ENCODE measurements around the gene PLGRKT. TPM values are rescaled to one million over a fixed set of nuclear protein-coding genes. Genes with fewer than 3 reads are reported as not detected.
"Not testable (repeated sequence)": the region's sequence is repeated elsewhere in the genome, so short reads cannot be mapped to it uniquely, and the experiment has no call there.

The PLGRKT gene
- total RNA-seq, 2 experiments from 2014 or later = 48.9 to 51.4 TPM

DNA sequence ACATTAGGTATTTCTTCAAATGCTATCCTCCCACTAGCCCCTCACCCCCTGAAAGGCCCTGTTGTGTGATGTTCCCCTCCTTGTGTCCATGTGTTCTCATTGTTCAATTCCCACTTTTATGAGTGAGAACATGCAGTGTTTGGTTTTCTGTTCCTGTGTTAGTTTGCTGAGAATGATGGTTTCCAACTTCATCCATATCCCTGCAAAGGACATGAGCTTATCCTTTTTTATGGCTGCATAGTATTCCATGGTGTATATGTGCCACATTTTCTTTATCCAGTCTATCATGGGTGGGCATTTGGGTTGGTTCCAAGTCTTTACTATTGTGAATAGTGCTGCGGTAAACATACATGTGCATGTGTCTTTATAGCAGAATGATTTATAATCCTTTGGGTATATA, 121.3 kb downstream of the PLGRKT start:
- H3K27ac Mint-ChIP-seq; DNase-seq; intact Hi-C loops (cut with micrococcal nuclease); CTCF ChIA-PET; H3K4me3 Mint-ChIP-seq; H3K27me3 Mint-ChIP-seq (ENCODE audit: low read depth); H3K4me1 Mint-ChIP-seq (ENCODE audit: low read depth): not testable (repeated sequence)
- H3K36me3 Mint-ChIP-seq (ENCODE audit: low read depth) = peaks cover 15% of the 10 kb centered on the region
- H3K9me3 Mint-ChIP-seq = peaks cover 20% of the 10 kb centered on the region

GRCh38 chr9:5315187-5315923, 122.4 kb downstream of the PLGRKT start:
- peaks cover 15% of the 10 kb centered on the region for H3K36me3 Mint-ChIP-seq (ENCODE audit: low read depth)
- no peak overlapping the region for H3K4me3 Mint-ChIP-seq
- no peaks in the 10 kb centered on the region for H3K27me3 Mint-ChIP-seq (ENCODE audit: low read depth)
- peaks cover 20% of the 10 kb centered on the region for H3K9me3 Mint-ChIP-seq
- CTCF ChIA-PET = interaction anchor here (0.6 to 1.6 kb wide), 2 partner anchors 11 to 33 kb away, joined by 3 to 4 read pairs; partner anchors contain the start of gene RLN2
- H3K27ac Mint-ChIP-seq = no peak overlapping the region
- H3K4me1 Mint-ChIP-seq (ENCODE audit: low read depth) = no peaks in the 10 kb centered on the region
- intact Hi-C loops (cut with micrococcal nuclease) = no loop called here
- no peak for DNase-seq

GRCh38 chr9:5310851-5311250, 126.9 kb downstream of the PLGRKT start:
- intact Hi-C loops (cut with micrococcal nuclease) = no loop called here
- no peaks in the 10 kb centered on the region for H3K4me1 Mint-ChIP-seq (ENCODE audit: low read depth)
- CTCF ChIA-PET = no interaction called here
- no peak overlapping the region for H3K4me3 Mint-ChIP-seq
- DNase-seq = no peak
- H3K27me3 Mint-ChIP-seq (ENCODE audit: low read depth) = no peaks in the 10 kb centered on the region
- no peak overlapping the region for H3K27ac Mint-ChIP-seq
- H3K9me3 Mint-ChIP-seq = peaks cover 15% of the 10 kb centered on the region
- peaks cover 10% of the 10 kb centered on the region for H3K36me3 Mint-ChIP-seq (ENCODE audit: low read depth)

Other genes with a start within 250 kb of the PLGRKT start
- not detected for gene INSL4, start 206.5 kb downstream of the PLGRKT start, total RNA-seq
- gene RLN2, start 133.2 kb downstream of the PLGRKT start, total RNA-seq = 1 to 10 TPM; 3.4 to 4.0 TPM
- under 1 TPM; 0.54 to 0.95 TPM for gene RLN1, start 98.0 kb downstream of the PLGRKT start, total RNA-seq
- 10 to 100 TPM; 14.2 to 15.0 TPM for gene CD274, start 12.6 kb upstream of the PLGRKT start, total RNA-seq
- under 1 TPM in 1 of 2 experiments, not detected in 1; 0.10 TPM for gene PDCD1LG2, start 72.6 kb upstream of the PLGRKT start, total RNA-seq
- 10 to 100 TPM; 14.5 to 16.4 TPM for gene RIC1, start 191.2 kb upstream of the PLGRKT start, total RNA-seq

All from activated naive CD4-positive, alpha-beta T cell treated with anti-CD3 and anti-CD28 coated beads for 36 hours (primary cell).